ENCODE measurements around the gene PRPF19.

The PRPF19 gene

GRCh38 chr11:60867871-60868681 lies 38.3 kb downstream of the PRPF19 start:
- Histone ChIP-seq H3K4me3 (no peak overlapping the region), H3K27ac (no peak overlapping the region)

DNA sequence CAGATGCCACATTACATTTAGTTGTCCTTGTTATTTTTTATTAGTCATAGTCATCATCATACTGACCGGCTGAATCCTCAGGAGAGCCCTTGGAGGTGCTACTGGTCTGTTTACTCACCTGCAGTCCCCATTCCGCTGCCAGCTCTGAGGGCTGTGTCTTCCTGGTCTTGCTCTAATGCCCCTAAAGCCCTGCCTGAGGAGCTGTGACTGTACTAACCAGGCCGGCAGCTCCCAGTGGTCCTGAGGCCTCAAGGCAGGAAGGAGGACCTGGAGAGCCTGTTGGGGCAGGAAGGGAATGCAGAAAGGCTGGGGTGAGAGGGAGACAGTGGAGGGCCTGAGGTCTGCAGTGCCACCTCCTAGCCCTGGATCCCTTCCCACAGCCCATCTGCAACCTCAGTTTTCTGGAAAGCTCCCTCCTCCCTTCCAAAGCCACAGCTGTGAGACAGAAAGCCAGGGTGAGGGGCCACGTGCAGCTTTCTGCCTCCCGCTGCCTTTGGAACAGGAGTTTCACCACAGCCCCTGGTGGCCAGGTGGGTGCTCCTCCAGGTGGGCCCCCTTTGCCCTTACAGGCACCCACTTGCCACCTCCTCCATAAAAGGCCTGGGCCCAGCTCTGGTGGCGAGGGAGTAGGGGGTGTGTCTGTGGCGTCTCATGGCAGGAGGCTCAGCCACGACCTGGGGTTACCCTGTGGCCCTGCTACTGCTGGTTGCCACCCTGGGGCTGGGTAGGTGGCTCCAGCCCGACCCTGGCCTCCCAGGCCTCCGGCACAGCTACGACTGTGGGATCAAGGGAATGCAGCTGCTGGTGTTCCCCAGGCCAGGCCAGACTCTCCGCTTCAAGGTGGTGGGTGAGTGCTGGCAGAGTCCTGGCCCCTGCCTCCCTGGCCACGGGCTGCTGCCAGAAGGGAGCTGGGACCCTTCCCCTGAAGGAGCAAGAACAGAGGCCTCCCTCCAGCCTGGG lies 39.2 kb downstream of the PRPF19 start, which contains the start of gene ZP1:
Gene ZP1, plus strand, starts transcription at position 632 of the 960 bp plus-strand sequence. Its CDS starts 20 bp downstream, at position 652.
- Histone ChIP-seq H3K27ac (no peak within 1 kb of the TSS), H3K4me3 (no peak within 1 kb of the TSS)

DNA sequence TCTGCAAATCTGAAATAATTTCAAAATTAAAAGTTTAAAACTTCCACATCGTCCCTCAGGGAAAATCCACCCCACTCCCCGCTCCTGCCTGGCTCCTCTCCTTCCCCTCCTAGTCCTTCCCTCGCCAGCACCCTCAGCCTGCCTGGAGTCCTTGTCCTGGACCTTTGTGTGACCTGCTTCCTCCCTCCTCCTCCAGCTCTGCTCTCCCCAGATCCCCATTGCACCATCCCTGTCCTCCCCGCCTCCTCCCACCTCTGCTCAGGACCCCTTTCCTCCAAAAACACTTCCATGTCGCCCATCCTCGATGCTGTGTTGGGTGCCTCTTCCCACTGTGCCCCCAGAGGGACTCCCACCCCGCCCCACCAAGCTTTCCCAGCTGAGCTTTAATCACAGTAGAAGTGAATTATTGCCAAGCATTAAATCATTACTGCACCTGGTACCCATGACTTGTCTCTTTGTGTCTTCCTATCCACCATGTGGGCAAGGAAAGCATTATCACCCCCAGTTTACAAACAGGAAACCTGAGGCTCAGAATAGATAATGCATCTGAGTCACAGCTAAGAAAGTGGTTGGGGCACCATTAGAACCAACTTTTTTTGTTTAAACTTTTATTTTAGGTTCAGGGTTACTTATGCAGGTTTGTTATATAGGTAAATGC lies 41.4 kb downstream of the PRPF19 start:
- H3K4me3 ChIP-seq = no peak overlapping the region
- no peak overlapping the region for H3K27ac ChIP-seq

DNA sequence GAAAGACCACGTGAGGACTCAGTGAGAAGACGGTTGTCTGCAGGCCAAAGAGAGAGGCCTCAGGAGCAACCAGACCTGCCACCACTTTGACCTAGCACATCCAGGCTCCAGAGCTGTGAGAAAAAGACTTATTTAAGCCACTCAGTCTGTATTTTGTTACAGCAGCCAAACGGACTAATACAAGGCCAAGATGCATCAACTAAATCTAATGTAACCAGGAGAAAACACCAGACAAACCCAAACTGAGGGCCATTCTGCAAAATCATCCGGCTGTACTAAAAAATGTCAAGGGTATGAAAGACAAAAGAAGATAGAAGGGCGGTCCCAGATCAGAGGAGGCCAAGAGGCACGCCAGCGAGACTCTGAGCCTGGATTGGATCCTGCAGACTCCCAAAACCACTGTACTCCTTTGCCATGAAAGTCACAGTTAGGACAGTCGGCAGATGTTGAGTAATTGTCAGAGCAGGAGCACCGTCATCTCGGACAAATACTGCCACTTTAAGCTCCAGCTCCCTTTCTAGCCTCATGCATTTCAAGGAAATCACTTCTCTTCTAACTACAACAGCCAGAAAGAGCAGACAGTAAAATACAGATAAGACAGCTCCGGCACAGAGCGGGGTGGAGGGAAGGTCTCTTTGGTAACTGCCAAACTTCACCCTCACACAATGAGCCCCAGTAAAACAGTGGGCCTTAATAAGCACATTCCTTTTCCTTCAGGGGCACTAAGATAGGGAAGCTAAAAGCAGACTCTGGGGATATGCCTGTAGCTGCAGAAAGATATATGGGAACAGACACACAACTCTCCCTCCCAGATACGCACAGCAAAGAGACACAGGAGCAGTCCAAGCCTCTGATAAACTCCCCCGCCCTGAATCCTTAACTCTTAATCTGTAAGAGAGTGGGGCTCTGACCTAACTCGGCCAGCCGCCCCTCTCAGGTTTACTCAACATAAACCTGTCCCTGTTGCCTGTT lies 42.5 kb downstream of the PRPF19 start:
- Histone ChIP-seq H3K4me3 (no peak overlapping the region), H3K27ac (no peak overlapping the region)

DNA sequence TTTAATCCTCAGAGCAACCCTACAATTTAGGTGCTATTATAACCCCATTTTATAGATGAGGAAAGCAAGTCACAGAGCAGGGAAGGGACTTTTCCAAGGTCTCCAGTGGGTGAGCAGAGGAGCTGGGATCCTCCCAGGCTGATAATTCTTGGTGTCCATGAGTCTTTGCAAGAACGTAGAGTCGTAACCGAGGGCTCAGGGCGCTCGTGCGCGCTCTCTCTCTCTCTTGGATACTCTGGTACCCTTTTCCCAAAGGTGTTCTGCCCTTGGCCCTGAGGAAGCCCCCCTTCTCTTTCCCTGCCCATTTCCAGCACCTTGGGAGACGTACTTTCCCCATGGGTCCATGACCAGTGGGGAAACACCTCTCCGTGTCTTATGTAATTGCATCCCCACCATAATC lies 44.2 kb downstream of the PRPF19 start:
- no peak overlapping the region for H3K27ac ChIP-seq

GRCh38 chr11:60860943-60861342 lies 45.4 kb downstream of the PRPF19 start:
- Histone ChIP-seq H3K27ac (no peak overlapping the region), H3K4me3 (no peak overlapping the region)

More for the DNA sequence above, 44.2 kb downstream of the PRPF19 start:
- no peak overlapping the region for H3K4me3 ChIP-seq

DNA sequence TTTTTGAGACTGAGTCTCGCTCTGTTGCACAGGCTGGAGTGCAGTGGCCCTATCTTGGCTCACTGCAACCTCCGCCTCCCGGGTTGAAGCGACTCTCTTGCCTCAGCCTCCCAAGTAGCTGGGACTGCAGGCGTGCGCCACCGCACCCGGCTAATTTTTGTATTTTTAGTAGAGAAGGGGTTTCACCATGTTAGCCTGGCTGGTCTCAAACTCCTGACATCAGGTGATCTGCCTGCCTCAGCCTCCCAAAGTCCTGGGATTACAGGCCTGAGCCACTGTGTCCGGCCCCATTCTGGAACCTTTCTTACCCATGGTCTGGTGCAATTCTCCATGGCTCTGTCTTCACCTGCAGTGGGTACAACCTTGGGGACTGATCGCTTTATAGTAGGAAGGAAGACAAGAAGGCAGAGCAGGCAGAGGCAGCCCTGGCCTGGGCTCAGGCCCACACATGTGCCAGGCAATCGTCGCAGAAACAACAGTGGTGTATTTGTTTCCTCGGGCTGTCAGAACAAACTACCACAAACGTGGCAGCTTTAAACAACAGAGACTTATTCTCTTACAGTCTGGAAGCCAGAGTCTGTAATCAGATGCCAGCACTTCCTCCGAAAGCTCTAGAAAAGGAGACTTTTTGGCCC lies 46.7 kb downstream of the PRPF19 start:
- Histone ChIP-seq H3K4me3 (no peak overlapping the region), H3K27ac (no peak overlapping the region)

GRCh38 chr11:60858731-60859464 lies 47.5 kb downstream of the PRPF19 start:
- Histone ChIP-seq H3K27ac (no peak overlapping the region), H3K4me3 (no peak overlapping the region)

- no peak overlapping the region for H3K27ac ChIP-seq
- no peak overlapping the region for H3K4me3 ChIP-seq
These were observed 48.1 kb downstream of the PRPF19 start for GRCh38 chr11:60858236-60858635.

GRCh38 chr11:60857378-60858232 lies 48.8 kb downstream of the PRPF19 start:
- Histone ChIP-seq H3K27ac (no peak overlapping the region), H3K4me3 (no peak overlapping the region)

DNA sequence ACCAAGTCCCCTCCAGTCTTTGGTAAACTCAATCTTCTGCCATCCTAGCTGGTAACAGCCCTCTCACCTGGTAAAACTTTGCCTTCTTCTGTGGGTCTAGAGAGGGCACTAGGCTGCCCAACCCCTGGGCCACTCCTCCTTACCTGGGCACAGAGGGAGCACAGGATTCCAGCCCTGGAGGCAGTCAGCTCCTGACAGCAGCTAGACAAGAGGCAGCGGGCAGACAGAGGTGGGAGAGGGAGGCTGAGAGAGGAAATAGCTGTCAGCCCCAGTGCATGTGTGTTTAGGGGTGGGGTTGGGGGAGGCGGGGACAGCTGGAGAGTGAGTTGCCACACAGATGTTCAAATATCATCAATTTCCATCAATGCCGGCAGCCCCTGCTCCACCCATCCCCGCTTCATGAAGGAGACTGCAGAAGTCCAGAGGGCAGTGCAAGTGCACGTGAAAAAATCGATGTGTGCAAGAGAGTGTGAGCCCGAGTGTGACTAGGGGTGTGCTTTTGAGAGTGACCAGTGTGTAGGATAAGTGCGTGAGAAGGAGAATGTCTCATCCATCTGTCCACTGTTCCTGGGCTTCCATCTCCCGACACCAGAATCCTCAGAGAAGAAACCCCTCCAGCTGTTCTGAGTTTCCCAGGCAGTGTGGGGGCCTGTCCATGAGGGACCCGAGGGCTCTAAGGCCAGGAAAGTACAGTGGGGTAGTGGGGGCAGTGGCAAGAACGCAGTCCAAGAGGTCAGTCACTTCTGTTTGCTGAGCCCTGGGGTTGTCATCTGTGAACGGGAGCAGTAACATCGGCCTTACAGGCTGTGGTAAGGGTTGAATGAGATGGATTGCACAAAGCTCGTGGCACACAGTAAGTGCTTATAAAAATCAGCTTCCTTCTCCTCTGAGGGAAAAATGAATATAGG lies 50.4 kb downstream of the PRPF19 start, which contains the start of gene PTGDR2:
Gene PTGDR2, minus strand, starts transcription at position 225 of the 908 bp plus-strand sequence. CDS start 2,228 bp downstream, outside the sequence.
- Histone ChIP-seq H3K27ac (no peak within 1 kb of the TSS), H3K4me3 (no peak within 1 kb of the TSS)

- no peak overlapping the region for H3K27ac ChIP-seq
- H3K4me3 ChIP-seq = no peak overlapping the region
These were observed 51.3 kb downstream of the PRPF19 start for GRCh38 chr11:60854847-60855725.

DNA sequence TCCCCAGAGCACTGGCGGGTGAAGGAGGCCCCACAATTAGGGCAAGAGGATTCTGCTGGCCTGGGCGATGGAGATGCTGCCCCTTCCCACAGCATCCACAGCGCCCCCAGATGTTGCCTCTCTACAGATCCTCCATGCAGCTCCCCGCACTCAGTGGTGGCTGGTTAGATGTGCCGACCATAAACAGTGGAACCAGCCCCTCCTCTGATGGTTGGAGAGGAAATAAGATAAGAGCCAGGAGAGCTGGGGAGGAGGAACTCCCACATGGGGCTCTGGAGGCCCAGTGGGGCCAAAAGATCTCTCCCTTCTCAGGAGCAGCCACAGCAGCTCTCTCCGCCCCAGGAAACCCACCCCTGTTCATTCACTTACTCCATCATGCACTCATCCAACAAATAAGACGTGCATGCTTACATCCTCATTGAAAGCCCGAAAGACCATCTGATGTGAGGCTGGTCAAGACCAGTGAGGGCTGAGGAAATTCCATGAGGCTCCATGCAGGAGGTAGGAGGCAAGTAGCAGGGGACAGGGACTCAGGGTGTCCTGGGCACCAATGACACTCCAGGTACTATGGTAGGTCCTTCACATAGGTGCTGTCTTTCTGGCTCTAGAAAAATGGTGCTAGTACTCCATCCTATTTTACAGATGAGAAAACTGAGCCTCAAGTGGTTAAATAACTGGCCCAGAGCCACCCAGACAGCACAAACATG lies 52.1 kb downstream of the PRPF19 start:
- no peak overlapping the region for H3K27ac ChIP-seq
- no peak overlapping the region for H3K4me3 ChIP-seq

All from skin epidermis (tissue), 12 donors.